Activated CD4-positive, alpha-beta T cell treated with anti-CD3 and anti-CD28 coated beads for 1 hour (primary cell): ENCODE results near the gene LEMD3.

Source experiments
- DNase-seq: peaks from one replicate; pipeline ENCODE4 v3.0.0-alpha.2; 2020

LEMD3 gene

GRCh38 chr12:65208964-65209654 lies 39.7 kb downstream of the LEMD3 start:
- DNase-seq, result no peak

GRCh38 chr12:65209655-65210043 lies 40.3 kb downstream of the LEMD3 start:
- DNase-seq, result no peak

GRCh38 chr12:65217086-65217485 lies 47.7 kb downstream of the LEMD3 start:
- no peak for DNase-seq

- no peak for DNase-seq
These were observed 51.4 kb downstream of the LEMD3 start for GRCh38 chr12:65220761-65221160.

GRCh38 chr12:65229441-65229840 lies 60.1 kb downstream of the LEMD3 start:
- DNase-seq, result no peak

GRCh38 chr12:65232476-65233077 lies 63.2 kb downstream of the LEMD3 start:
- no peak for DNase-seq

- no peak for DNase-seq
These were observed 67.8 kb downstream of the LEMD3 start for GRCh38 chr12:65237153-65237552.

GRCh38 chr12:65238609-65239008 lies 69.2 kb downstream of the LEMD3 start:
- no peak for DNase-seq

- no peak for DNase-seq
These were observed 79.6 kb downstream of the LEMD3 start for GRCh38 chr12:65248656-65249633.

GRCh38 chr12:65252515-65252914 lies 83.1 kb downstream of the LEMD3 start:
- no peak for DNase-seq

- DNase-seq, result no peak
These were observed 88.6 kb downstream of the LEMD3 start for GRCh38 chr12:65257986-65258385.

- no peak for DNase-seq
These were observed 90.1 kb downstream of the LEMD3 start for GRCh38 chr12:65259501-65259900.

GRCh38 chr12:65263777-65264176 lies 94.4 kb downstream of the LEMD3 start:
- DNase-seq, result no peak

- DNase-seq, result no peak
These were observed 97.0 kb downstream of the LEMD3 start for GRCh38 chr12:65266408-65266807.

- no peak for DNase-seq
These were observed 100.2 kb downstream of the LEMD3 start for GRCh38 chr12:65269603-65270002.

- no peak for DNase-seq
These were observed 105.4 kb downstream of the LEMD3 start for GRCh38 chr12:65274602-65275272.

- no peak for DNase-seq
These were observed 106.2 kb downstream of the LEMD3 start for GRCh38 chr12:65275627-65276026.

GRCh38 chr12:65276916-65277530 lies 107.6 kb downstream of the LEMD3 start:
- DNase-seq, result no peak

GRCh38 chr12:65277994-65278575 lies 108.7 kb downstream of the LEMD3 start:
- DNase-seq, result no peak

GRCh38 chr12:65278576-65279368 lies 109.4 kb downstream of the LEMD3 start, which contains the start of gene MSRB3:
MSRB3 (plus strand) TSS chr12:65278683; CDS start chr12:65308580, 29,897 bp downstream.
- no peak for DNase-seq
